HEK293 (cell line): ENCODE results near the gene SH2D4B.

Experiments
- REST ChIP-seq: fragments of 450-650 bp; formaldehyde crosslinking; IDR thresholded peaks from 2 replicates; pipeline ENCODE4 v1.5.1; 2016; ENCODE audit warnings: missing biosample characterization, missing genetic modification characterization
- ZNF747 ChIP-seq: fragments of 450-650 bp; formaldehyde crosslinking; IDR thresholded peaks from 2 replicates; pipeline ENCODE4 v1.5.1; 2016; ENCODE audit warnings: missing biosample characterization, missing genetic modification characterization

- TF ChIP-seq REST (tag by site-specific recombination) (no peak), ZNF747 (tag by site-specific recombination) (no peak)
These were observed 153.7 kb downstream of the SH2D4B start for GRCh38 chr10:80691441-80691840.
